ENCODE data around the gene SUGP2.

- TF ChIP-seq EZH2 (IDR thresholded peaks at IDR 0.05; ENCODE audit: insufficient read depth, poor library complexity, severe bottlenecking) (no peak), EZH2phosphoT487 (IDR thresholded peaks at IDR 0.05; ENCODE audit: insufficient read depth, low read depth) (no peak)
These were observed 87.0 kb downstream of the SUGP2 start for GRCh38 chr19:18946335-18946734.

Data from GM23248 (cell line).